LNCaP clone FGC (cell line): ENCODE results near the gene RBM19.

ENCODE experiments used
- DNase-seq: peaks from one replicate; pipeline ENCODE4 v3.0.0-alpha.2; 2011; ENCODE audit warnings: low read depth
- H3K4me3 ChIP-seq: 2 replicates; pipeline ENCODE4 v1.5.1; 2011; ENCODE audit warnings: mild to moderate bottlenecking, low read depth, low read length, control low read depth
- TF ChIP-seq, protein P1 (sequence below): IDR thresholded peaks from 2 replicates; pipeline ENCODE4 v1.5.1; 2012; ENCODE audit warnings: mild to moderate bottlenecking; ENCODE audit not compliant: control insufficient read depth, insufficient read depth; ENCODE audit errors: extremely low read depth

Gene RBM19

DNA sequence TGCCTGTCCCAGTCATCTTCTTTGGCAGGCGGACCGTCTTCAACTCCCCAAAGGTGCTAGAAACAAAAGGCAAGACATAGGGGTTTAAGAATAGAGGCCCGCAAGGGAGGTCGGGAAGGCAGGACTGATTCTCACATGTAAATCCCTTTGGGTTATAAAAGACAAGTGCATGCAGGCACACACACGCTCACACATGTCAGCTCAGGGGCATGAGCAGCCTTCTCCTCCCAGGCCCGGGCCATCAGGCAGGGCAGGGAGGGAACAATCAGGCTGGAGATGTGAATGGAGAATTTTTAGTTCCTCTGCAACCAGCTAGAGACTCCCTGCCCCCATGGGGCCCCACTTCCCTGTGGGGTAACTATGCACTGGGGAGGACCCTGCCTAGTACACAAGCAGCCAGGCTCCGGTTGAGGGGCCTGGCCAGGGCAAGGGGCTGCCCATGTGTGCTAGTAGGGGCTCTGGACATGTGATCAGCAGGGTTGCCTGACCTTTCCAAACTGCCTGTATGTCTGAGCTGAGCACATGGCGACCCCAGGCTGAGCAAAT, 107.2 kb downstream of the RBM19 start:
- TF ChIP-seq, protein P1, sequence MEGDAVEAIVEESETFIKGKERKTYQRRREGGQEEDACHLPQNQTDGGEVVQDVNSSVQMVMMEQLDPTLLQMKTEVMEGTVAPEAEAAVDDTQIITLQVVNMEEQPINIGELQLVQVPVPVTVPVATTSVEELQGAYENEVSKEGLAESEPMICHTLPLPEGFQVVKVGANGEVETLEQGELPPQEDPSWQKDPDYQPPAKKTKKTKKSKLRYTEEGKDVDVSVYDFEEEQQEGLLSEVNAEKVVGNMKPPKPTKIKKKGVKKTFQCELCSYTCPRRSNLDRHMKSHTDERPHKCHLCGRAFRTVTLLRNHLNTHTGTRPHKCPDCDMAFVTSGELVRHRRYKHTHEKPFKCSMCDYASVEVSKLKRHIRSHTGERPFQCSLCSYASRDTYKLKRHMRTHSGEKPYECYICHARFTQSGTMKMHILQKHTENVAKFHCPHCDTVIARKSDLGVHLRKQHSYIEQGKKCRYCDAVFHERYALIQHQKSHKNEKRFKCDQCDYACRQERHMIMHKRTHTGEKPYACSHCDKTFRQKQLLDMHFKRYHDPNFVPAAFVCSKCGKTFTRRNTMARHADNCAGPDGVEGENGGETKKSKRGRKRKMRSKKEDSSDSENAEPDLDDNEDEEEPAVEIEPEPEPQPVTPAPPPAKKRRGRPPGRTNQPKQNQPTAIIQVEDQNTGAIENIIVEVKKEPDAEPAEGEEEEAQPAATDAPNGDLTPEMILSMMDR, result no peak
- no peak for DNase-seq
- no peak overlapping the region for H3K4me3 ChIP-seq

DNA sequence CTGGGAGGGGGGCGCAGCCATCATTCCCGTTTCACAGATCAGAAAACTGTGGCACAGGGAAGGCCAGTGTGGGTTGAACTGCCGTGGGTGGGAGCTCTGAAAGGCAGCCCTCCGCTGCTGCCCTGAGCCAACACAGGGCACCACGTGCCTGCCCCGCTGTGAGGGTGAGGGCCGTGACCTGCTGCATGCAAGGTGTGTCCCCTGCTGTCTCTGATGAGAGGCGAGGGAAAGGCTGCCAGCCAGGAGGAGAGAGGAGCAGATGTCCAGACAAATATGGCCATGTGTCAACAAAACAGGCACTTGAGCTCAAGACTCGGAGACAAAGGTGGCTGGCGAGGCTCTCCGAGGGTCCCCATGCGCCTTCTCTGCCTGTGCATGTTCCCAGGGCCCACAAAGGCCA, 108.8 kb downstream of the RBM19 start:
- DNase-seq, result no peak
- TF ChIP-seq, protein P1, result no peak
- no peak overlapping the region for H3K4me3 ChIP-seq

DNA sequence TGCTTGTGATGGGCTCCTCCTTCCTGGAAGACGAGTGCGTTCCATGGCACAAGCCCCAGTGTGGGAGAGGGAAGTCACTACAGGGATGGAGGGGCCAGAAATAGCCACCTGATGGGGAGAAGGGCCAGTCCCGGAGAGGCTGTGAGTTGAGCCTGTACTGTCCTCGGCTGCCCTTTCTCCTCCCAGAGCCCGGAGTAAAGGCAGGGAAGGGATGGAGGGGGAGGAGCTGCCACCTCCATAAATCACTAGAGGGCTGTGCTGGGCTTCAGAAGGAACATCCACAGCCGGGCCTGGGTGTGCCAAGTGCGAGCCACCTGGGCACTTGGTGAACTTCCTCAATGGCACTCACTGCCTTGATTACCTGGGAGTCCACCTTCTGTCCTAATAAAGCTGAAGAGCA, 110.1 kb downstream of the RBM19 start:
- TF ChIP-seq, protein P1, result no peak

DNA sequence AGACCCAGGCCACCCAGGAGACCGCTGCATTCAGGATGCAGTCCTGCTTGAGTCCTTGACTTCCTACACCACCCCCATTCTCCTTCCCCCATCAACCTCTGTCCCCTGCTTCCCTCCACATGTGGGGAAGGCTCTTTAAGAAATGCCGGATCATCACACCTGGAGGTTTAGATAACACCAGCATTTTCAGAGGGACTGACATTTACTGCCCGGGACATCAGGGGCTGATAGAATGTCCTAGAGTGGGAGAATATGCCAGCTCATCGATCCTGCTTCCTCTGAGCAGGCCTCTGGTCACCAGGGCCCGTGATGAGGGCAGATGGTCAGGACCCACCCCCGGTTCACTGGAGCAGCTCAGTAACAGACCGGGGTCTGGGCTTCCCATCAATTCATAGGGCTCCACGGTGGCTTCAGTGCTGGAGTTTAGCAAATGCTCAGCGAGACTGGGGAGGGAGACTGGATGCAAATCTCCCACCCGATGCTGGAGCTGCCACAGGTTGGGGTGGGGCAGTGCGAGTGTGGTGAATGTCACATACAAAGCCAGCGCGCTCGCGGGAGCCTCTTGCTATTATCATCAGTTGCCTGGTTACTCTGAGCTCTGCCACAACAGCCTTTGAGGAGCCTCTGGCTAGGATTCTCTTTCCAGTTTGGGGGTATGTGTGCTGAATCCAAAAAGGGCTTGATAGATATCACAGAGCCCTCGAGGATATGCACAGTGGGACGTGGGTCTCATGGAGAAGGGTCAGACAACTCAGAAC, 111.6 kb downstream of the RBM19 start:
- TF ChIP-seq, protein P1, result no peak
- H3K4me3 ChIP-seq, result no peak overlapping the region
- DNase-seq, result no peak

More for the DNA sequence above, 110.1 kb downstream of the RBM19 start:
- DNase-seq, result no peak
- no peak overlapping the region for H3K4me3 ChIP-seq

DNA sequence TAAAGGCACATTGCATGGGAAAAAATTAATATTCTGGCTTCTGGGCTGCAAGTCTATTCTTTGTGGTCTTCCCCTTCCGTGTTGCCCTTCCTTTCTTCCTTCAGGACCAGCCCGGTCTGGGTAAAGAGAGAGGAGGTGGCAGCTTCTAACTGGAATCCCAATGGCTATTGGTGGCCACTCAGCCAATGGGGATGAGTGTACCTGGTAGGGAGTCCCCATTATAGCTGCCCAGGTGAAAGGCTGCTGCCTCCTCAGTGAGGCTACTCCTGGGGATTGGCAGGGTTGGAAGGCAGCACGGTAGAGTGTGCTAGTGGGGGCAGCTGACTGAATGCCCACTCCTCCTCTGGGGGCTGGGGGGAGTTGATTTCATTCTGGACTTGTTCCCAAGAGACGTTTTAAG, 112.6 kb downstream of the RBM19 start:
- DNase-seq, result no peak
- TF ChIP-seq, protein P1, result no peak
- no peak overlapping the region for H3K4me3 ChIP-seq

DNA sequence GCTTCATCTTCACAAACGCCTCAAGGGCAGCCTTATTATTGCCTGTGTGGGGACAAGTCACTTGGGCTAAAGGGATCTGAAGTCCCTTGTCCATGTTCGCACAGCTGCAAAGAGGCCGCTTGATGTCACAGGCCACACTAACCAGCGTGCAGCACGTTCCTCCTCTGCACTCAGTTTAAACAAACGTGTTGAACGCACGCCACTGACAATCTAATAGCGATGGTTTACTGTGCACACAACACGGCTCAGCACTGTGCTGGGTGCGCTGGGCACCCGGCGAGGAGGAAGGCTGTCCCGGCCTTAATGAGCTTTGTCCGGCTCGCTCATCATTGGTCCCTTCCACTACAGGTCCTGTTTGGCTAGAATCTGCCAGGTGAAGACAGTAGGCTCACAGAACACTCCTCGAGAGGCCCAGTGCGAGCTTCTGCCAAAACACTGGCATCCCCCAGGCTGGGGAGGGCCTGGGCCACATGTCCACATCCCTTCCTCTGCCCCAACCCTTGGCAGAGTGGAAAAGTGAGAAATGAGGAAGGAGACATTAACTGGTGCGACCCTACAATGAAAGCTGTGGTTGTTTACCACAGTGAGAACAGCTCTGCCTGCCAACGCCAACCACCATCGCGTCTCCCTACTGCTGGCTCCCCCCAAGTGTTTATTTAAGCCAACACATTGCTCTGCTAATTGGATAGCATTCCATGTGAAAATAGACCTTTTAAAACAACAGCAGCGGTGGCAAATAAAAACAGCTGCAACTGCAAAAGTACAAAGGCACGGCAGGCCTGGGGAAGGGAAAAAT, 113.2 kb downstream of the RBM19 start:
- TF ChIP-seq, protein P1, result no peak
- DNase-seq, result no peak
- no peak overlapping the region for H3K4me3 ChIP-seq
